GM18517 (cell line): Measurements from ENCODE around the gene GPBAR1.
"Not testable (repeated sequence)": the region's sequence is repeated elsewhere in the genome, so short reads cannot be mapped to it uniquely, and the experiment has no call there.

Experiments
- ATAC-seq: cut with Tn5 transposase; IDR thresholded peaks from one replicate; pipeline ENCODE4 v1.9.1; 2021; ENCODE audit warnings: mild to moderate bottlenecking, moderate library complexity; ENCODE audit not compliant: unreplicated experiment

The GPBAR1 gene

GRCh38 chr2:218266316-218266979 is 5.6 kb downstream of the GPBAR1 start:
- no peak for ATAC-seq

DNA sequence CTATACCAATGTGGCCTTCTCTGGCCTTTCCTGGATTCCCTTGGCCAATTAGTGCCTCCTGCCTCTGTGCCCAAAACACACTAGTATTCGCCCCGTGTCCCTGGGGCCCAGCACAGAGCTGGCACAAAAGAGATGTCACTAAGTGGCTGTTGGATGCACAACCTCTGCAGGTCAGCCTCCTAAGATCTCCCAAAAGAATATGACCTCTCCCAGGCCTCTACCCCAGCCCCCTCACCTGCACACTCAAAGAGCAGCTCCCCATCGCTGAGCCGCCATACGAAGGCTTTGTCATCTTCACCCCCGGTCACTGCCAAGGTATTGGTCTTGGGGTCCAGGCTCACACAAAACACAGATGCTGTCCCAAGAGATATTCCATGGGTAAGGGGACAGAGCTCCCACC is 6.4 kb downstream of the GPBAR1 start:
- no peak for ATAC-seq

DNA sequence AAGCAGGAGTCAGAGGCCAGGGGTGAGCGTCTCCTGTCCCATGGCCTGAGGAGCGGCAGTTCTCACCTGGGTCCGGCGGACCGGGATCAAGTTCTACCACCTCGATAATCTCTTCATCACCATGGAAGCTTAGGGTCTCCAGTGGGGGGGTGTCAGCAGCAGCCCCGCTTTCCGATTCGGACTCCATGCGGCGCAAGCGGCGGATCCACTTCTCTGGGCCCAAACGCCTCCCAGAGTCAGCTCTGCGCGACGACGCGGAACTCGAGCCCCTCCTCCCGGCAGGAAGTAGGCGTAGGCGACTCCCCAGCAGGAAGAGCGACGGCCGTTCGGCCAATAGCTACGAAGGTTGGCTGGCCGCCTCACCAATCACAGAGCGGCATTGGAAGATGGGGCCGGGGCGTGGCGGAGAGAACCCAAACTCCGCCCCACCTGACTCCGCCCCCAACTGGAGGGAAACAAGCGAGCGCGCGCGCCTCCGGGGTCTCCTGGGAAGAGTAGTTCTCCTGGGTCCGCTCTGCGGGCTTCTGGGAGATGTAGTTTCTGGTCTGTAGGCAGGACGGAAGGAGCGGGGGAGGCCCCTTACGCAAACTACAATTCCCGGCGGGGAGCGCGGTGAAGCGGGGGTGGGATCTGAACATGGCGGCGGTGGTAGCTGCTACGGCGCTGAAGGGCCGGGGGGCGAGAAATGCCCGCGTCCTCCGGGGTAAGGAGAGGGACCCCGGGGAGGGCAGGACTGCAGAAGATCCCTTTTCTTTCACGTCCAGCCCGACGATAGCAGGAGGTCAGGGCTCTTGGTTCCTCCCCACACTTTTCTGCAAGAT is 9.3 kb downstream of the GPBAR1 start, which contains the start of the genes AAMP and PNKD:
TSS of gene AAMP (minus strand) at position 238 of the 821 bp plus-strand sequence. CDS start at position 187, 51 bp downstream.
TSS of gene PNKD (plus strand) at position 620 of the 821 bp plus-strand sequence. CDS start at position 637, 17 bp downstream.
- peak; percentile 91 for ATAC-seq

GRCh38 chr2:218270721-218271486 is 10.1 kb downstream of the GPBAR1 start:
- peak; percentile 1 for ATAC-seq

DNA sequence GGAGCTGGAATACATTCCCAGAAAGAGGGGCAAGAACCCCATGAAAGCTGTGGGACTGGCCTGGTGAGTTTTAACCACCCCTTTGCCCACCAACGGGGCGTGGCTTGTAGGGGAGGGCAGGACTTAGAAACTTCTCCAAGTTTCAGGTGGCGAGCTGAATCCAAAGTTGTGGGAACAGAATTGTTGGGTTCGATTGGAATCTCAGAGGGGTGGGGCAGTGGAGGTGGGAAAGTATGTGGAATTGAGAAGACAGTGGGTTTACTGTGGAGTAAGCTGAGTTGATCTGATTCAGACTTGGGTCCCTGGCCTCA is 10.6 kb downstream of the GPBAR1 start:
- no peak for ATAC-seq

DNA sequence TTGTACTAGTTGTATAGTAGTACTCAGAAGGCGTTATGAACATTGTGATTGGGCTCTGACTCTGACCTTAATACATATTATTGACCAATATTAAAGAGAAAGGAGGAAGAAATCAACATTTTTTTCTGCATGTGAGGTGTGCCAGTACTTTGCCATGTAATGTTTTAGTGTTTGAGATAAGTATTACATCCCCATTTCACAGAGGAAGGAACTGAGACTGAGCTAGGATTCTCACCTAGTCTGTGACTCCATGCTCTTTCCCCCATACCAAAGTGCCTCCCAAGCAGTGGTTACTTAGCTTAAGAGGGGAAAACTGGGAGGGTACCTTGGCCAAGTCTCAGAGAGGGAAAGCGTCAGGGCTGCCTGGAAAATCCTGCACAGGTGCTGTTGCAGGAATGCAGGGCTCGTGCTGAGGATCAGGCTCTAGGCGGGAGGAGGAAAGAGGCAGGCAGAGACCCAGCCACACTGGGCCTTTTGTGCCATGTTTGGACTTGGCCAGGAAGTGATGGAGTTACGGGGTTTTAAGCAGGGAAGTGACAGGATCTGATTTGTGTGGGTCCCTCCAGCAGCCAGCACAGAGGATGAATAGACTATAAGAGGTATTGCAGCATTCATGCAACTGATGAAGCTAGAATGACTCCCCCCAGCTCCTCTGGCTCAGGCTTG is 11.2 kb downstream of the GPBAR1 start:
- no peak for ATAC-seq

GRCh38 chr2:218272531-218273212 is 11.9 kb downstream of the GPBAR1 start:
- ATAC-seq: no peak

GRCh38 chr2:218273214-218273907 is 12.5 kb downstream of the GPBAR1 start:
- not testable (repeated sequence) for ATAC-seq

- no peak for ATAC-seq
Observed at GRCh38 chr2:218273908-218274249, 13.1 kb downstream of the GPBAR1 start.

DNA sequence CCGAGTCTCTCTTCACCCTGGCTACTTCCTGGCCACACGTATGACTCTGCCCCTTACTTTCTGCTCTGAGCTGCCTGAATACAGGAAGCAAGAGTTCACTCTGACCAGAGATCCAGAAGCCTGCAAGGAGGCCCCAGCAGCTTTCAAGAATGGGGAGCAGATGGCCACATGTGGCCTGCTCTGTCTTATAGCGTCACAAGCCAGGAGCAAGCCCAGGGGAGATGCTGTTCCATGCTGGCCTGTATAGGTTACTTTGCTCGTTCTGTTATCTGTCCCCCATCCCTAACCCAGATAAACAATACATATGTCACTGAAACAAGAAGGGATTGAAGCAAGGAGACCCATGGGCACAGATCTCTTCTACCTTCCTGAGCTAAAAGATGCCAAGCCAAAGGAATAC is 13.8 kb downstream of the GPBAR1 start:
- no peak for ATAC-seq

DNA sequence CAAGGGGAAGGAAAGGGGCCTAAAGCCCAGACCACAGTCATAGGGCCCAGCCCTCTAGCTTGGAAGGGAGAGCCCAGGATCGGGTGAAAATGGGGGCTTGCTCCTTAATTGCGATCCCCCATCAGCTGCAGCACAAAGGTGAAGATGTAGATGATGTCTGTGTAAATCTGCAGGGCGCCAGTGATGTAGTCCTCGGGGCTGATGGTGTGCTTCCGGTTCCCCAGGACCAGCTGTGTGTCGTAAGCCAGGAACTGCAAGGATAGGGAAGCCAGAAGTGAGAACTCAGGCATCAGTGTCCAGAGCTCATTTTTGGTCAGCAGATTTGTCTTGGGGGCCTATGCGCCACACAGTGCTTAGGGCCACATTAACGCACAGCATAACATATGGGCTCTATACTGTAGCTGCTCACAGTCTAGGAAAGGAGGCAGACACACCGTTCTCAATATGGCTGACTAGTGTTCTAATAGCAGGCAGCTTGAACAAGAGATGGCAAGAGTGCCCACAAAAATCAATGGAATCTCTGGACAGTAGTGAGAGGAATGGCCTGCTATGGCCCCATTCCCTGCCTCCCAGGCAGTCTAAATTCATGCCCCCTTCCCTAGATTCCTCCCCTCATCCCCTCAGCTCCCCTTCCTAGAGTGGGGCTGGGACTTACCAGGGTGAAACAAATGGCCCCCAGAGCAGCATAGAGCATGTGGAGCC is 14.7 kb downstream of the GPBAR1 start:
- no peak for ATAC-seq

GRCh38 chr2:218276986-218277755 is 16.4 kb downstream of the GPBAR1 start:
- ATAC-seq: no peak

DNA sequence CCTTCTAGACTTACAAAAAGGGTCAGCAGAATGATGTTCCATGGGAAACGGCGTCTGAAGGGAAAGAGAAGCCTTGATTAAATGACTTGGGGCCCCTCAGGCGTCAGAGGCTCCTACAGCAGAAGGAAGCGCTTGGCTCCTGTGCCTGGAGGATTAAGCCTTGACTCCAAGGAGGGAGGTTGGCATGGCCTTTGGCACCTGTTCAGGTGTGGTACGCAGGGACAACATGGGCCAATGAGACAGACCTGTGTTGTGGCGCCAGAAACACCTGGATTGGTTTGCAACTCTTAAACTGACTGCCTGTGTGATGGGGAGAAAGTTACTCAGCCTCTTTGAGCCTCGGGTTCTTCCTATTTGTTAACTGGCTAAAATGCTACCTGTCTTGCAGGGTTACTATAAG is 17.1 kb downstream of the GPBAR1 start:
- ATAC-seq: no peak

GRCh38 chr2:218278531-218279360 is 17.9 kb downstream of the GPBAR1 start:
- no peak for ATAC-seq

DNA sequence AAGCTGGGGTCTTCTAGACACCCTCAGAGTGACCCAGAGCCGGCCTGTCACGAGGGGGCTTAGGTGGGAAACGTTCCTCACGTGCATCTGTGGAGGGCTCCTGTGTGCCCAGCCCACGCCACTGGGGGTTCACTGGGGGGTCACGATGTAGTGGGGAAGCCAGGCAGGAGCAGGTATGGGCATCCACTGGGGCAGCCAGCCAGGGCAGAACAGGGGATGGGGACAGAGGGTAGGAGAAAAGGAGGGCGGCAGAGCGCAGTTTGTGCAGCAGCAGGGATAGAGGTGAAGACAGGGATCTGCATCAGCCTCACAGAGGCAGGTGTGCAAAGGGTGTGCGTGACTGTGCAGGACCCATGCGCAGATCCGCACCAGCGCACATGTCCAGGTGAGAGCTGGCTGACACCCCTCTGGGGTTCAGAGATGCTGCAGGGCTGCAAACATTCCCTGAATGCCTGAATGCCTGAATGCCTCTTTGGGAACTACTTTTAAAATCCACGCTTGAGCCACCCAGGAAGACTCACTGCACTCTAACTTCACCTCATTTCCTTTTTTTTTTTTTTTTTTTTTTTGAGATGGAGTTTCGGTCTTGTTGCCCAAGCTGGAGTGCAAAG is 19.6 kb downstream of the GPBAR1 start:
- ATAC-seq: no peak

- ATAC-seq: no peak
Observed at GRCh38 chr2:218281449-218281848, 20.6 kb downstream of the GPBAR1 start.
